Ishikawa (cell line): ENCODE results near the gene FAM161B.

Experiments used
- CEBPB ChIP-seq: IDR thresholded peaks from 2 replicates; pipeline ENCODE4 v1.6.1; 2012
- CREB1 ChIP-seq: IDR thresholded peaks from 2 replicates; pipeline ENCODE4 v1.6.1; 2012; ENCODE audit warnings: low read depth
- EGR1 ChIP-seq: IDR thresholded peaks from 2 replicates; pipeline ENCODE4 v1.6.1; 2012
- EP300 ChIP-seq: IDR thresholded peaks from 2 replicates; pipeline ENCODE4 v1.6.1; 2012; ENCODE audit warnings: borderline replicate concordance
- FOXM1 ChIP-seq: IDR thresholded peaks from 2 replicates; pipeline ENCODE4 v1.6.1; 2012; ENCODE audit warnings: low read depth, borderline replicate concordance
- MAX ChIP-seq: IDR thresholded peaks from 2 replicates; pipeline ENCODE4 v1.6.1; 2012
- NFIC ChIP-seq: IDR thresholded peaks from 2 replicates; pipeline ENCODE4 v1.6.1; 2012
- RAD21 ChIP-seq: IDR thresholded peaks from 2 replicates; pipeline ENCODE4 v1.6.1; 2012; ENCODE audit warnings: low read depth
- REST ChIP-seq: IDR thresholded peaks from 2 replicates; pipeline ENCODE4 v1.6.1; 2012; ENCODE audit warnings: low read depth, mild to moderate bottlenecking
- TAF1 ChIP-seq: IDR thresholded peaks from 2 replicates; pipeline ENCODE4 v1.6.1; 2012; ENCODE audit warnings: low read depth, mild to moderate bottlenecking
- TCF12 ChIP-seq: IDR thresholded peaks from 2 replicates; pipeline ENCODE4 v1.6.1; 2012; ENCODE audit warnings: low read depth
- TEAD4 ChIP-seq: IDR thresholded peaks from 2 replicates; pipeline ENCODE4 v1.6.1; 2012
- USF1 ChIP-seq: IDR thresholded peaks from 2 replicates; pipeline ENCODE4 v1.6.1; 2012
- YY1 ChIP-seq: IDR thresholded peaks from 2 replicates; pipeline ENCODE4 v1.6.1; 2012; ENCODE audit warnings: low read depth
- ZBTB7A ChIP-seq: IDR thresholded peaks from 2 replicates; pipeline ENCODE4 v1.6.1; 2012; ENCODE audit warnings: low read depth

Gene FAM161B

GRCh38 chr14:73888971-73889370 is 60.9 kb downstream of the FAM161B start:
- TF ChIP-seq FOXM1 = no peak
- TF ChIP-seq NFIC = no peak
- no peak for TF ChIP-seq CEBPB
- TF ChIP-seq EP300 = no peak
- no peak for TF ChIP-seq TAF1
- TF ChIP-seq YY1 = no peak
- no peak for TF ChIP-seq RAD21
- no peak for TF ChIP-seq EGR1
- TF ChIP-seq CREB1 = no peak
- no peak for TF ChIP-seq TCF12
- TF ChIP-seq MAX = no peak
- no peak for TF ChIP-seq TEAD4

- TF ChIP-seq YY1 (no peak), USF1 (no peak), EP300 (no peak), TAF1 (no peak), ZBTB7A (no peak), REST (no peak), FOXM1 (no peak), CREB1 (no peak), RAD21 (no peak), TEAD4 (no peak), TCF12 (no peak), CEBPB (no peak), MAX (no peak), NFIC (no peak), EGR1 (no peak)
These were observed 61.5 kb downstream of the FAM161B start for GRCh38 chr14:73888460-73888725.

- TF ChIP-seq YY1 = no peak
- TF ChIP-seq TEAD4 = no peak
- no peak for TF ChIP-seq MAX
- TF ChIP-seq ZBTB7A = no peak
- TF ChIP-seq TCF12 = no peak
- TF ChIP-seq EGR1 = no peak
- no peak for TF ChIP-seq FOXM1
- TF ChIP-seq CEBPB = no peak
- no peak for TF ChIP-seq NFIC
- no peak for TF ChIP-seq EP300
- no peak for TF ChIP-seq RAD21
- no peak for TF ChIP-seq REST
- no peak for TF ChIP-seq CREB1
These were observed 62.0 kb downstream of the FAM161B start for GRCh38 chr14:73887694-73888459.

- no peak for TF ChIP-seq TAF1
These were observed 62.6 kb downstream of the FAM161B start for GRCh38 chr14:73887318-73887616.

- peak; percentile 19; the same call in 1 of the 2 replicates for TF ChIP-seq NFIC
- TF ChIP-seq MAX = peak; percentile 90
- TF ChIP-seq EP300 = peak; percentile 35; the same call in 1 of the 2 replicates
- peak; percentile 50; the same call in 1 of the 2 replicates for TF ChIP-seq TCF12
- peak; percentile 67 for TF ChIP-seq CREB1
- TF ChIP-seq YY1 = peak; percentile 25; the same call in 1 of the 2 replicates
- TF ChIP-seq TAF1 = peak; percentile 78
- TF ChIP-seq ZBTB7A = no peak
- peak; percentile 94 for TF ChIP-seq EGR1
- 0 out of 2 replicates have a peak, but pooled peaks have one; percentile 28 for TF ChIP-seq FOXM1
- TF ChIP-seq USF1 = no peak
- TF ChIP-seq CEBPB = no peak
These were observed 63.2 kb downstream of the FAM161B start, which contains the start of gene ZNF410 for GRCh38 chr14:73886449-73887317. TSS of gene ZNF410 (plus strand) at chr14:73886859. CDS start at chr14:73892176, 5,317 bp downstream.
